ENCODE data around the gene KCNMA1.

Gene KCNMA1

DNA sequence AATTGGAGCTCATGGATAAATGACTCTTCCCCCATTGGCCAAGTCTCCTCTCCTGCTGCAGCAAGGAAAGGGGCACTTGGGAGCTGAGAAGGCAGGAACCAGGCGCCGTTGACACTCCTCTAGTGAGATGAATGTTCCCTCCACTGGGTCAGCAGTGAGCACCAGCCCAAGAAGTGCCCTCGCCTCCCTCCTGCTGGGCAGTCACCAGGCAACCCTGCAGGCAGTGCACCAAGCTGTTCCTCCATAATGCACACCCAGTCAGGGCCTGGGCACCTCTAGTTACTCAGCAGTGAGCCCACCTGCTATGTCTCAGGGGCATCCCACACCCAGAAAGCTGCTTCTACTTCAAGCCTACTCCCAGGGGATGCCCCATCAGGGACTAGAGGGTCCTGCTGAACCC, 84.3 kb downstream of the KCNMA1 start:
- no peak for DNase-seq

DNA sequence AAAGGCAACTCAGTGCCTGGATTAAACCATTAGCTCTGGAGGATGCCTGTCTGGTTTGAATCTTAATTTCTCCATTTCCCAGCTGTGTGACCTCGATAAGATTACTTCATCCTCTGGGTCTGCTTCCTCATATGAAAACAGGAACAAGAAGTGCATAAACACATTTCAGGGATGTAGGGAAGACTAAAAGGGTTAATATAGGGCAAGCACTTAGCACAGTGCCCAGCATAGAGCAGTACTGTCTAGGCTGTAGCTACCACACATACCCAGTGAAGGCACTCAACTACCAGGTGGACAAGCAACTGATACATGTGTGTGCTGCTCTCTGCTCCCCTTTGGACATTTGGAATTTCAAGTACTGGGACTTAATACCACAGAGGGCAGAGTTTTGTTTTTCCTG, 85.4 kb downstream of the KCNMA1 start:
- DNase-seq, result no peak

DNA sequence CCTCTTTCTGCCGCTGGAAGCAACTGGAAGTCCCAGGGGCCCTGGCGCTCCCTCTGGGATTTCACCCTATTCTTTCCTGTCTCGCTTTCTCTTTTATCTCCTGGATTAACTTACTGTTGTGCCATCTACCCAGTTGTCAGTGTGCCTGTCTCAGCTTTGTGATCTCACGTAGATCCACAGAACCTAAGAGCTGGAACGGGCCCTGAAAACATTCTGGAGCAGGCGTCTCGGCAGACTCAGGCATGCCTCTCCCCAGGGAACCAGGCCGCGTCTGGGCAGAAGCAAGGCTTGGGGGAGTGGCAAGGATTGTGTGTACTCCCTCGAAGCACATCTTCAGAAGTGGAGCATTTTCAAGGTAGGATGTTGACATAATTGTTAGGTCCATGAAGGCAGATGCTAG, 87.2 kb downstream of the KCNMA1 start:
- no peak for DNase-seq

DNA sequence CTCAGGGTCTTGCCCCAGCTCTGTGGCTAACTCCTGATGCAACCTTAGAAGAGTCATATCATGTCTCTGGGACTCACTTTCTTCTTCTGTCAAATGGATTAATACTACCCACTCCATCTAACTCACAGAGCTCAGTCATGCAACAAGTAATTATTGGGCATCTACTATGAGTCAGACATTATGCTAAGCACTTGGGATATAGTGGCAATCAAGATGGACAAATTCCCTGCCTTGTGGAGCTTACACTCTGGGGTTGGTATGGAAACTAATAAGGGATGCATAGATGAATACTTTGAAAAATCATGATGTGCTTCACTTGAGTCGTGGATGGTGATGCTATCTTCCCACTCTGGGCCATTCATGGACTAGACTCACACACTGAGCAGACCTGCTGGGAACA, 88.9 kb downstream of the KCNMA1 start:
- no peak for DNase-seq

DNA sequence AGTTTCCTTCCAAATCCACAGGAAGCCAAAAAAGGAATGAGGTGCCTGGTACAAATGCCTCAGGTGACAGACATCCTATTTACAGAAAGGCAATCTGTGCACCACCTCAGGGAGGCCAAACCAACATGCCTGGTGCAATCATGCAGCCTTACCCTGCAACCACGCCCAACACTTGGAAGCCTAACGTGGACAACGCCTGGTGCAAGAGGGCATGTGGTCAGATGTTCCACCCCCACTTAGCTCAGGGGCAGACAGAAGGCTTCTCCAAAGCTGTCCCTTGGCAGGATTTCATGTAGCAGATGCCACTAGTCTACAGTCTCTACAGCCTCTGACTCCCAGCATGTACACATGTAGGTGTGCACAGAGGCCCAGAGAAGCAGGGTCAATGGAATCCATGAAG, 89.5 kb downstream of the KCNMA1 start:
- no peak for DNase-seq

DNA sequence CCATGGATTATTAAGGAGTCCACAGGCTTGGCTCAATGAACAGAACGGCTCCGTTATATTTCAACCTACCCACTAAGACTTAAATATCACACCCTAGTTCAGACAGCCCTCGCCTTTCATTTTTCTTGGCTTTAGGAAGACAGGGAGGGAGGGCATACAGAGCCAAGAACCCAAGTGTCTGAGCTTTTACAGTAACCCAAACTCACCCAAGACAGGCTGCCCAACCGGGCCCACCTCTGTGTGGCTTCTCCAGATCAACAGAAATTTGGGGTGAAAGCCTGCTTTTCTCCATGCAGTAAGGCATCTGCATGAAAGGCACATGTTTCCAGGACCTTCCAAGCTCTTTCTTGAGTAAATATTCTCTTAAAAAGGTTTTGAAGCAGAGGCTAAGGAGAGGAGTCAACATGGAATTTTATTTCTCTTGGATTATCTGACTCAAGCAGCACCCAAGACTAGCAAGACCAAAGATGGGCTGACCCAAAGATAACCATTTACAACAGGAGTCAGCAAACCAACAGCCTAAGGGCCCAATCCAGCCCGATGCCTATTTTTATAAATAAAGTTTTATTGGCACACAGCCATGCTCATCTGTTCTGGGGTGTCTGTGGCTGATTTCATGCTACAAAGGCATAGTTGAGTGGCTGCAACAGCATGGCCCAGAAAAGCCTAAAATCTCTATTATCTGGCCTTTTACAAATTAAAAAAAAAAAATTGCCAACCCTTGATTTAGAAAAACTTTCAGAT, 90.1 kb downstream of the KCNMA1 start:
- DNase-seq, result no peak

DNA sequence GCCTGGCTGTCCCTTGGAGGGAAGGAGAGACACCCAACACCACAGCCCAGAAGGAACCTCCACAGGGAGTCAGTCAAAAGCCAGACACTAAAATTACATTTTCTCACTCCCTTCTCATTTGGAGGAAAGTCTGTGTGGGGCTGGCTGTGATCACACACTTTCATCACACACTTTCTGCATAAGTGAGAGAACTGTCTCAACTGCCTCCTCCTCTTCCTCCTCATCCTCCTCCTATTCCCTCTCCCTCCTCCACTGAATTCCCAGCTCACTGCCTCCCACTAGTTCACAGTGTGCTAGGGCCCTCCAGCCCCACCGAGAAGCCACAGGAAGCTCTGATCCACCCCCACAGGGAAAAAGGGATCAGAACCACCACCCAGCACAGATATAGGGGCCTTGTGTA, 91.6 kb downstream of the KCNMA1 start:
- no peak for DNase-seq

DNA sequence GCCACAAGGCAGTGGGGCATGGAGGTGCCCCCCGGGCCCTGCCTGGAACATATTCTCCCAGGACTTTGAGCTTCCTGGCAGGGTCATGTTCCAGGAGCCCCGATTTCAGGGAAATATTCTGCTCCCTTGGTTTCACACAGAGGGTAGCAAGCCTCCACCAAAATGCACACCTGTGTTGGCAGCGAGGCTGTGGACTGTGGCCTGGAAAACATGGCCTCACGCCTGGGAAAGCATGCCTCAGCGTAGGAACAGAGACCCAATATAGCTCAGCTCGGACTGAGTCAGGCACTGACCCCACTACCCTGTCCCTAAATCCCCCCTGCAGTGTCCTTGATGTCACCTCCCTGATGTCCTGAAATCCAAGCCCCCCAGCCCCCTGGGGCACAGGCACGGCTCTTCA, 92.0 kb downstream of the KCNMA1 start:
- no peak for DNase-seq

DNA sequence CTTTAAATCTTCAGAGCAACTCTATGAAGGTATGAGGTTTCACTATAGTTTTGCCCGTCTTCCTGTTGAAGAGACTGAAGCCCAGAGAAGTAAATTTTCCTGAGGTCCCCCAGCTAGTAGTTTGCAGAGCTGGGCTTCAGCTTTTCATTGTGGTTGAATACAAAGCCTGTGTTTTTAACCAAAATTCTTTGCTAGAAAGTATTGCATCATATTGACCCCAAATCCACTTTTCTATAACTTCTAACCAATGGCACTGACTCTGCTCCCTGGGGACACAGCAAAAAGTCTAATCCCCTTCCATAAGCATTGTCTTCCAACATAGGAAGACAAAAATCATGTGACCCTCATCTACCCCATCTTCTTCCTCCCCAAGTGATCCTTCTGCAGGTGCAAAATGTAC, 93.0 kb downstream of the KCNMA1 start:
- DNase-seq, result no peak

DNA sequence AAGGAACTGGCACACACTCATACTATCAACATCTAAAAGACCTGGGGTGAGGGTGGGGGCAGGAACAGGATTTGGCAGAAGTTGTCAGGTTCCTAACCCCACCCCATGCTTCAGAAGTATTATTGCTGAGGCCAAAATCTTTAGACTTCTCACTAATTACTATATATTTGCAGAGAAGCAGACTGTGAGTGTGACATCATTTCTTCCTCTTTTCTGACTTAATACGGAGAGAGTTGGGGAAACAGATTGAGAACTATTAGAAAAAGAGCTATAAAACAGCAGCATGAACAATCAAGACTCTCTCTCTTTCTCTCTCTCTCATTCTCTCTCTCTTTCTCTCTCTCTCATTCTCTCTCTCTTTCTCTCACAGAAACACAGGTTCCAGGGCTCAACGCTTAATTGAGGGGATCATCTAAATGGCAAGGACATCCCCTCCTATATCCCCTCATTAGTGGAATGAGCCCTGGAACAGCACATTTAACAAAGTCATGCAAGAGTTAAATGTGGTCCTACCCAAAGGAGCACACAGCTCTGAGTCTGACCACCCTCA, 94.8 kb downstream of the KCNMA1 start:
- no peak for DNase-seq

DNA sequence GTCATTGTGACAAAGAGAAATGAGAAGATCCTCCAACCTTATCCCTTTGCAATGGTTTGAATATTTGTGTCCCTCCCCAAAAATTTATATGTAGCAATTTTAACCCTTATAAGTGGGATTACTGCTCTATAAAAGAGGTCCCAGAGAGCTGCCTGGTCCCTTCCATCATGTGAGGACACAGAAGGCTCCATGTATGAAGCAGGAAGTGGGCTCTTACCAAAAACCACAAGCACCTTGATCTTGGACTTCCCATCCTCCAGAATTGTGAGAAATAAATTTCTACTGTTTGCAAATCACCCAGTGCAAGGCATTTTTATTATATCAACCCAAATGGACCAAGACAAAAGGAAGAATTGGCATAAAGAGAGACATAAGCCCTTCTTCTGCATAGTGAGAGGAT, 95.7 kb downstream of the KCNMA1 start:
- no peak for DNase-seq

DNA sequence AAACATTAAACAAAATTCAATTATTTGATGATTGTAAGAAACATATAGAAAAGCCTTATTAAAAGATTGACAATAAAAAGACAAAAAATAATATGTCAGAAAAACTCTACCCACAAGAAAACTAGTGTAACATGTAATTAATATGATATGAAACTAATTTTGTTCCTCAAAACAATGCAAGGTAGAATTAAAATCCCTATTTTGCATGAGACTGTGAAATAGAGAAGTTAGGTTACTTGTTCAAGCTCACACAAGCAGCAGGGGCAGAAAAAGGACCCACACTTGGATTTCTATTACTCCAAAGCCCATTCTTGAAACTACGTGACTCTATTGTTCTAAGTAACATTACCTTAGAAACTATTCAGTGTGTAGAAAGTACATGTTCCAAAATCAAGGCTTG, 96.4 kb downstream of the KCNMA1 start:
- no peak for DNase-seq

DNA sequence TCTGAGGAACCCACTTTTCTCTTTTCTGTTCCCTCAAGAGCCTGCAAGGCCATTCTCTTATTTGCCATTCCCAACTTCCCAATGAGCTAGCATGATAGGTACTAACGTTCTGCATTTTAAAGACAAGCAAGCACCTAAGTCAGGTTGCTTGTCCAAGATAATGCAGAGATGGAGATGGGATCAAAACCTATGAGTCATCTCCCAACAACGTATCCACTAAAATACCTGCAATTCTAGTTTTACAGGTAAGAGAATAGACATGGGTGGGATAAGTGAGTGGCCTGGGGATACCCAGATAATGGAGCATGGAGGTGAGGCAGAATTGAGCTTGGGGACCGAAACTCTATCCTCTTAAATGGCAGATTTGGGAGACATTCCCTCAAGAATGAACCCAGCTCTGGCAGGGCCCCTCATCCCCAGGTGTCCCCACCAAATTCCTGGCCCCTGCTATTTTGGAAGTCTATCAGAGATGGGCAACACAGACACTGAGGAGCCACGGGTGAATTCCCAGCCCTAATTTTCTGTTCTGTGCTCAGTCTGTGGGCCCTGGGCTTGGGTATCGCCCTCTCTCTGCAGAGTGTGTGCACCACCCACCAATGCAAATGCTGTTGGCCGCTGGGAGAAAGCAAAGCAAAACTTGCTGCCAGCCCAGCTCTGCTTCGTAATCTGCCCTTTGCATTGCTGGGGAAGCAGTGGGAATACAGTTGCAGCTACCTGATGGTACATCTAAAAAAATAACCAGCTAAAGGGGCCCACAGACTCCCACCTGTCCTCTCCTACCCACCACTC, 98.3 kb downstream of the KCNMA1 start:
- no peak for DNase-seq

DNA sequence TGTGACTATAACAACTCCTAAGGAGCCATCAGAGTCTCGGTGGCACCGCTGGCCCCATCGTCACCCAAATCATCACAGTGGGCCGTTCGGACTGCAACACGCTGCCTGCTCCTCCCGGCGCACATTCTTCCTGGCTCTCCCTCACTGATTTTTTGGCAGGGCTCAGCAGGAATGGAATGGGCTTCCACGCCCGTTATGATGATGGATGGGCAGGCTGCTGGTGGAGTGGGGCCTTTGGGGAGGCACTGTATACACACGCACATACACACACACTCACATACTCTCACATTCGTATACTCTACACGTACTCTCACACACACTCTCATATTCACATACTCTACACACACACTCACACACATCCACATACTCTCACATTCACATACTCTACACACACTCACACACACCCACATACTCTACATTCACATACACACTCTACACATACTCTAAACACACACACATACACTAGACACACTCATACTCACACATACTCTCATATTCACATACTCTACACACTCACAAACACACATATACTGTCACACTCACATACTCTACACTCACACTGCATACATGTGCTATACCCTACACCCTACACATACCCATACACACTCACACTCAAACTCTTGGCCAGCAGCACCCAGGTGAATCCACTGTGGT, 99.8 kb downstream of the KCNMA1 start:
- no peak for DNase-seq

DNA sequence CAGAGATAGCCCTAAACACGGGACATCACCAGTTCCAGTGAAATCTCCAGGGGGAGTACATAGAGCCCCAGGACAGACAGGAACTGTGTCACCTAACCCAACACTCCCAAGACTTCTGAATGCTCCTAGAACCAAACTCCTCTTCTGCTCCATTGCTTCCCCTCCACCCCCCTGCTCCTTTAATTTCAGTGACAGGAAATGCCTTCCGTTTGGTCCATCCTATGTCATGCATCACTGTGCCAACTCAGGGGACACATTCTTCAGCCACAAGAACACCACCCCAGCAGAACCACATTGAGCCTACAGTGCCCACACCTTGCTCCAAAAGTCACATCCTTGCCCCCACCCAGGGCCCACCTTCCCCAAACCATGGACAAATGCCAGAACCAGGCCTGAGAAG, 100.5 kb downstream of the KCNMA1 start:
- no peak for DNase-seq

DNA sequence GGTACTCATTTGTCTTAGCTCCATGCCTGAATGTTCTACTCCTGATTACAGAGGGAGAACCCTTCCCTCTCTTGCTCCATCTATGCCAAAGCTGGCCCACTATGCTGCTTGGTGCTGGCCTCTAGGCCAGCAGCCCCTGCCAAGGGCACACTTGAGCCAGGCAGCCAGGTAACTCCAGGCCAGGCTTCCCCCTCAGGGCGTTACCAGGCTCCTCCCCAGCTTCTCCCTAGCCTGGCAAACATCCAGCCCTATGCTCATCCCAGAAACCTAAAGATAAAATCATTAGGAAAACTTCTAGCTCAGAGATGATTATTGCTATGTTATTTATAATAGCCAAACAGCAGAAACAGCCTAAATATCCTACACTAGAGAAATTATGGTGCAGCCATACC, 103.7 kb downstream of the KCNMA1 start:
- DNase-seq, result peak; percentile 4

DNA sequence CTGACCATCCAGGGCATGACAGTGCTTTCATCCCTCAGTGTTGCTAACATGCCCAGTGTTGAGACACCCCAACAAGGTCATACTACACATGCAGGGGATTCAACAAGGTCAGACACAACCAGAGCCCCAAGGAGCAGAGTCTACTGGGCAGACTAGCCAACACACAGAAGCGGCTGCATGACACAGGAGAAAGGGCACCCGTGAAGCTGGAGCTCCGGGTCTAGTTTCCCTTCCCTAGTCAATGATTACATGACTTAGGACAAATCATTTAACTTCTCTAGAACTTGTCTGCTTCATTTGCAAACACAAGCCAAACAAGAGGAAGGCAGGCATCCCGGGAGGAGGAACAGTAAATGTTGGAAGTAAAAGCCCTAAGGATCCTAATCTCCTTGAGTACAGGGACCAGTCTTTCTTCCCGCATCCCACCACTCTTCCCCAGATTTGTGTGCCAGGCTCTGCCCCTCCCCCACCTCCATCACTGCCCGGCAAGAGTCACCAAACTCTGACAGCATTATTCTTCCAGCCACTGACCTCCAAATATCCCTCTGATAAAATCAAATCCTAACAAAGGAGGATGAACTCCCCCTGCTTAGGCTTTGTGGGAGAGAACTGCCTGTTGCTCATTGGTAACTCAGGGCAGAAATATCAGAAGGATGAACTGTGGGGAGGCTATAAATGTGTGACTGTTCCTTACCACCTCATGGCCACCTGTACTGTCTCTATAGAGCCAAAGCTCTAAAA, 104.3 kb downstream of the KCNMA1 start:
- no peak for DNase-seq

DNA sequence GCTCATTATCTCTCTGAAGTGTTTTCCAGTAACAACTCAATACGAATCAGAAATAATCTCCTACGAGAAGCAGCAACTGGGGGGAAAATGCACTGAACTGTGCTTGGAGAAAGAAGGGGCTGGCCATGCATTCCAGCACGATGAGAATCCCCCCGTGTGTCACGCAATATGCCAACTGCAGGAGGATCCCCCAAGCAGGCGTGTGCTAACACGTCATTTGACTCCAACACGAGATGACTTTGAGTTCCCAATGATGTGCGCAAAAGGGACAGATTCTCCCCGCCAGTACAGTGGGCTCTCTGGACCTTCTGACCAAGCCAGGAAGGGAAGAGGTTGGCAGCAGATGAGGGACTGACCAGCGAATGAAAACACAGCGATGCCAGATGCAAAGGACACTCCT, 105.5 kb downstream of the KCNMA1 start:
- no peak for DNase-seq

DNA sequence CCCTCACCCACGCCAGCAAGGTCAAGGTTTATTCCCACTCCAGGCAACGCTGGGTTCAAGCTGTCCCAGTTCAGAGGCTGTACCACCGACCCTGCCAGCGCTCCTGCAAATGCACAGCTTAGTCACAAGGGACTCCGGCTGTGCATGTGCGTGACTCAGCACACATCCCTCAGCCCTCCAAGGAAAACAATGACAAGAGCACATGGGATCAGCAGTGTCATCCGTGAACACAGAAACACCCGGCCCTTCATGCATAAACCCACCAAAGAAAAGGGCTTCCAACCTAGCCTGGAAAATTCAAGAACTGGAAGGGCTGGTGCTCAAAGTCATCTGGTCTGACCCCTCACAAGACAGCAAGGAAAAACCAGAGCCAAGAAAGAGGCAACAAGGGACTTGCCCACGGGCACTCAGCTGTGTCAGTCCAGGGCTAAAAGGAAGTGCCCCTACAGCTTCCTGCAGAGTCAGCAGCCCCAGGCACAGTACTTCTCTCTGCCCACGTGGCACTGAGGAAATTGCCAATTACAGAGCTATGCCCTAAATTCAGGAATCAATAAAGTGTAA, 106.1 kb downstream of the KCNMA1 start:
- DNase-seq, result no peak

DNA sequence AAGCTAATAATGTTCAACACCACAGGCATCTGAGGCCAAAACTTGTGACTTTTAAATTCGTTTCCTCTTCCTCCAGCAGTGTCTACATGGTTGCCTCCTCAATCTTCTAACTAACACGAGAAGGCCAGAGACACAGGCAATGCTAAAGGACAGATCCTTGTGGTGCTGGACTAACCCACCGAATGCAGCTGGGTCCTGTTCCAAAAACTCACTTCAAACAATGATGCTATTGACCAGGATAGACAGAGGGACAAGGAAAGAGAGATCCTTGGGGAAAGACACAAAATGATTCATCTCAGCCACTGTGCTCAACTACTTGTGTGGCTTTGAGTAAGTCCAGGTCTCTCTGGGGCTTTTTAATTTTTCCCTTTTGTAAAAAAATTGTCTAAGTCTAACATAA, 107.6 kb downstream of the KCNMA1 start:
- no peak for DNase-seq

DNA sequence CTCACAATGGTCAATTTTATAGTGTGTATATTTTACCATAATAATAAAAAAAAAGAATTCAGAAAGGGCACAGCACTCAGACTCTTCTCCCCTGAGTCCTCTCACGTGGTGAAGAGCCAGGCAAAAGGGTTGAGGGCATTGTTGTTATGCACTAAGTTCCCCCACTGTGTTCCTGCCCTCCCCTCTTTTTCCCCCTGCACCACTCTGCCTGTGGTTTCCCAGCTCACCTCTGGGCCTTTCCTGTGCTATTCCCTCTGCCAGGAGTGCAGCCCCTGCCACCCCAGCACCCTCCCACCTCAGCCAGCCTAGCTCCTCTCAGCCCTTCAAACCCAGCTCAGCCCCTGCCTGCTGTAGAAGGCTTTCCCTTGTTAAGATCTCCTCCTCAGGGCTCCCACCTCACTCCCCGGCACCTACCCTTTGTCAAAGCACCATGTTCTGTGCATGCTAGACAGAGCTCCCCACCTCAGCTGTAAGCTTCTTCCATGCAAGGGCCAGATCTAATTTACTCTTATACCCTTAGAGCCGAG, 108.5 kb downstream of the KCNMA1 start:
- no peak for DNase-seq

DNA sequence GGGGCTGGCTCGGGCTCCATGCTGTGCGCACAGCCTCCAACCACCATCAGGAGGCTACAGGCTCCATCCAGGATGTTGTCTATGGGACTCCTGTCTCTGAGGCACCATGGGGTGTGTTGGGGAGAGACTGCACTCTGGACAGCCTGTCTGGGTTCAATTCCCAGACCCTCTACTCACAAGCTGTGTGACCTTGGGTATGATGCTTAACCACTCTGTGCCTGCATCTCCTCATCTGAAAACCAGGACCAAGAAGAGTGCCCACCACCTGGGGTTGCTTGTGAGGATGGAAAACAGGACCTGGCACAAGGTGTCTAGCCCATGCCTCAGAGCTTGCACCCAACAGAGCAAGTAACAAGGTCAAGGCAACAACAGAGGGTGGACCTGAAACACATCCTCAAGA, 109.8 kb downstream of the KCNMA1 start:
- DNase-seq, result no peak

All from NCI-H2029 treated with DMSO at 0.1 percent for 48 hours (cell line).